ENCODE data around the gene ADTRP. TPM values are rescaled to one million over a fixed set of nuclear protein-coding genes. Genes with fewer than 3 reads are reported as not detected.

Gene ADTRP
- total RNA-seq, 3 donors from 2014 or later (not counting 1 experiment from before 2014, with no cell fraction given), result 1.1 to 1.5 TPM; not detected in 1

DNA sequence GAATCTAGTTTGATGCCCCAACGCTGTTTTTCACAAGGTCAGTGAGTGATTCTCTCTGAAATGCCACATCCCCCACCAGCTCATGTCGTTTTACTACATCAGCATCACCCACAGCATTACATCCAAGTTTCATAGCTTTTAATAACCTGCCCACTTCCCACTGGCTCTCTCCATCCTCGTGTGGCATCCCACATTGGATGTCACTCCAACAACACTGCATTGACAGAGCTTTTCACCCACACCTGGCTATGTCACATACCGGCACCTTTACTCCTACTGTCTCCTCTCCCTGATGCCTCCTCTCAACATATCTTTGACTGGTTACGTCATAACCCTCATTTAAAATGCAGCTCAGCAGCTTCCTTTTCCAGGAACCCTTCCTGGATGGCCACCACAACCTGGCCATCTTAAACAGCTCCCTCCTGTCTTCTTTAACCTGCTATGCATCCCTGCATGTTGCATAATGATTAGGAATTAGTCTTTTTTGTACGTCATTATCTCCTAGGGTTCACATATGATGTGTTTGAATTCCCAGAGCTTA lies 5.0 kb upstream of the ADTRP start:
- Mint-ChIP-seq H3K4me1 (no peaks in the 10 kb centered on the region), H3K27me3 (ENCODE audit: low read depth in 2 of 2) (peaks cover 0 to 5% of the 10 kb centered on the region in 2 donors), H3K27ac (no peak overlapping the region), H3K36me3 (no peaks in the 10 kb centered on the region), H3K4me3 (no peak overlapping the region), H3K9me3 (no peaks in the 10 kb centered on the region)
- Histone ChIP-seq H3K27me3 (ENCODE audit: control insufficient read depth, insufficient read depth, low read length) (no peaks in the 10 kb centered on the region), H3K4me3 (ENCODE audit: low read length) (no peak overlapping the region), H3K4me1 (ENCODE audit: control insufficient read depth, insufficient read depth, low read length) (no peaks in the 10 kb centered on the region), H3K9me3 (ENCODE audit: control insufficient read depth, insufficient read depth, low read length) (no peaks in the 10 kb centered on the region), H3K27ac (ENCODE audit: low read length) (no peak overlapping the region), H3K36me3 (ENCODE audit: control insufficient read depth, insufficient read depth, low read length) (no peaks in the 10 kb centered on the region)
- DNase-seq (no peak), ATAC-seq (no peak)
- 80% methylated on average over 6 of the region's 6 CpGs for WGBS (ENCODE audit: insufficient coverage)
- intact Hi-C loops (cut with micrococcal nuclease), result no loop called here
- TF ChIP-seq, protein P1, sequence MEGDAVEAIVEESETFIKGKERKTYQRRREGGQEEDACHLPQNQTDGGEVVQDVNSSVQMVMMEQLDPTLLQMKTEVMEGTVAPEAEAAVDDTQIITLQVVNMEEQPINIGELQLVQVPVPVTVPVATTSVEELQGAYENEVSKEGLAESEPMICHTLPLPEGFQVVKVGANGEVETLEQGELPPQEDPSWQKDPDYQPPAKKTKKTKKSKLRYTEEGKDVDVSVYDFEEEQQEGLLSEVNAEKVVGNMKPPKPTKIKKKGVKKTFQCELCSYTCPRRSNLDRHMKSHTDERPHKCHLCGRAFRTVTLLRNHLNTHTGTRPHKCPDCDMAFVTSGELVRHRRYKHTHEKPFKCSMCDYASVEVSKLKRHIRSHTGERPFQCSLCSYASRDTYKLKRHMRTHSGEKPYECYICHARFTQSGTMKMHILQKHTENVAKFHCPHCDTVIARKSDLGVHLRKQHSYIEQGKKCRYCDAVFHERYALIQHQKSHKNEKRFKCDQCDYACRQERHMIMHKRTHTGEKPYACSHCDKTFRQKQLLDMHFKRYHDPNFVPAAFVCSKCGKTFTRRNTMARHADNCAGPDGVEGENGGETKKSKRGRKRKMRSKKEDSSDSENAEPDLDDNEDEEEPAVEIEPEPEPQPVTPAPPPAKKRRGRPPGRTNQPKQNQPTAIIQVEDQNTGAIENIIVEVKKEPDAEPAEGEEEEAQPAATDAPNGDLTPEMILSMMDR (IDR thresholded peaks at IDR 0.05), result no peak

DNA sequence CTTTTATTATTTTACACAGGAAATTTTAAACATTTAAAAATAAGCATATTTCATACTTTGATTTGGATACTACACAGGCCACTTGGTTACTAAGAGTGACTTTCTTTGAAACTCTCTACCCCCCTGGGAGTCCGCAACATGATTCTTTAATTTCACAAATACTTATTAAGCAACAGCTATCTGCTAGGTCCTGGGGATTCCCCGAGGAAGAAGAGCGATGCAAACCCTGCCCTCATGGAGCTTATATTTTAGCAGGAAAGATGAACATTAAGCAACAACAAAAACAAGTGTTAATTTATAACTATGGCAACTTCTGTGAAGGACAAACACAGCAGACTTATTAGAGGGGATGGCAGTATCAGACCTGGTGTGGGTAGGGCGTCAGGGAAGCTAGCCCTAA lies 3.9 kb upstream of the ADTRP start:
- peaks cover 0 to 5% of the 10 kb centered on the region in 2 donors for H3K27me3 Mint-ChIP-seq (ENCODE audit: low read depth in 2 of 2)
- Histone ChIP-seq H3K4me1 (ENCODE audit: control insufficient read depth, insufficient read depth, low read length) (no peaks in the 10 kb centered on the region), H3K27me3 (ENCODE audit: control insufficient read depth, insufficient read depth, low read length) (no peaks in the 10 kb centered on the region), H3K9me3 (ENCODE audit: control insufficient read depth, insufficient read depth, low read length) (no peaks in the 10 kb centered on the region), H3K27ac (ENCODE audit: low read length) (no peak overlapping the region), H3K4me3 (ENCODE audit: low read length) (no peak overlapping the region), H3K36me3 (ENCODE audit: control insufficient read depth, insufficient read depth, low read length) (no peaks in the 10 kb centered on the region)
- TF ChIP-seq, protein P1 (IDR thresholded peaks at IDR 0.05), result no peak
- intact Hi-C loops (cut with micrococcal nuclease), result no loop called here
- 91% methylated on average over 4 of the region's 4 CpGs for WGBS (ENCODE audit: insufficient coverage)
- H3K27ac Mint-ChIP-seq, result no peak overlapping the region
- no peak for DNase-seq
- H3K36me3 Mint-ChIP-seq, result no peaks in the 10 kb centered on the region
- no peaks in the 10 kb centered on the region for H3K4me1 Mint-ChIP-seq
- H3K9me3 Mint-ChIP-seq, result no peaks in the 10 kb centered on the region
- H3K4me3 Mint-ChIP-seq, result no peak overlapping the region
- no peak for ATAC-seq

DNA sequence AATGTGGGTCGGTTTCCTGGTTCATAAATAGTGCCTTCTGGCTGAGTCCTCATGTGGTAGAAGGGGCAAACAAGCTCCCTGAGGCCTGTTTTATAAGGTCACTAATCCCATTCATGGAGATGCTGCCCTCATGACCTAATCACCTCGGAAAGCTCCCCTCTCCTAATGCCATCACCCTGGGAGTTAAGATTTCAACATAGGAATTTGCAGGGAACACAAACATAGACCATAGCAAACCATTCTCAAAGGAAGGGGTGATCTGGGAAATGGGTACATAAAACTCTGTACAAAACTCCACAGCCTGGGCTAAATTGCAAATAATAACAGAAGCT lies 1.5 kb upstream of the ADTRP start:
- 61% methylated on average over 2 of the region's 2 CpGs for WGBS (ENCODE audit: insufficient coverage)
- no peaks in the 10 kb centered on the region for H3K27me3 ChIP-seq (ENCODE audit: control insufficient read depth, insufficient read depth, low read length)
- no peaks in the 10 kb centered on the region for H3K4me1 ChIP-seq (ENCODE audit: control insufficient read depth, insufficient read depth, low read length)
- TF ChIP-seq, protein P1 (IDR thresholded peaks at IDR 0.05), result no peak
- H3K4me3 ChIP-seq (ENCODE audit: low read length), result no peak overlapping the region
- Mint-ChIP-seq H3K4me1 (no peaks in the 10 kb centered on the region), H3K36me3 (no peaks in the 10 kb centered on the region), H3K4me3 (no peak overlapping the region), H3K9me3 (no peaks in the 10 kb centered on the region), H3K27me3 (ENCODE audit: low read depth in 2 of 2) (peaks cover 5 to 6% of the 10 kb centered on the region in 2 donors), H3K27ac (no peak overlapping the region)
- no peaks in the 10 kb centered on the region for H3K9me3 ChIP-seq (ENCODE audit: control insufficient read depth, insufficient read depth, low read length)
- intact Hi-C loops (cut with micrococcal nuclease), result no loop called here
- H3K36me3 ChIP-seq (ENCODE audit: control insufficient read depth, insufficient read depth, low read length), result no peaks in the 10 kb centered on the region
- DNase-seq (no peak), ATAC-seq (no peak)
- no peak overlapping the region for H3K27ac ChIP-seq (ENCODE audit: low read length)
